Measurements from ENCODE around the gene SLC6A3.
"Not testable (repeated sequence)": the region's sequence is repeated elsewhere in the genome, so short reads cannot be mapped to it uniquely, and the experiment has no call there.

Gene SLC6A3

GRCh38 chr5:1477341-1477740 lies 32.1 kb upstream of the SLC6A3 start:
- DNase-seq: no peak

GRCh38 chr5:1476967-1477310 lies 31.7 kb upstream of the SLC6A3 start:
- DNase-seq: no peak

- no peak for DNase-seq
These were observed 31.1 kb upstream of the SLC6A3 start for GRCh38 chr5:1476181-1476966.

GRCh38 chr5:1475544-1475900 lies 30.3 kb upstream of the SLC6A3 start:
- not testable (repeated sequence) for DNase-seq

- no peak for DNase-seq
These were observed 29.8 kb upstream of the SLC6A3 start for GRCh38 chr5:1474866-1475543.

GRCh38 chr5:1474183-1474839 lies 29.1 kb upstream of the SLC6A3 start:
- DNase-seq: no peak

GRCh38 chr5:1473746-1474145 lies 28.5 kb upstream of the SLC6A3 start:
- DNase-seq: no peak

GRCh38 chr5:1472964-1473628 lies 27.9 kb upstream of the SLC6A3 start:
- no peak for DNase-seq

GRCh38 chr5:1471997-1472963 lies 27.0 kb upstream of the SLC6A3 start:
- no peak for DNase-seq

GRCh38 chr5:1471240-1471853 lies 26.1 kb upstream of the SLC6A3 start:
- DNase-seq: no peak

- no peak for DNase-seq
These were observed 25.5 kb upstream of the SLC6A3 start for GRCh38 chr5:1470762-1471211.

- no peak for DNase-seq
These were observed 23.6 kb upstream of the SLC6A3 start for GRCh38 chr5:1468629-1469527.

- no peak for DNase-seq
These were observed 23.0 kb upstream of the SLC6A3 start for GRCh38 chr5:1468247-1468612.

- DNase-seq: no peak
These were observed 22.4 kb upstream of the SLC6A3 start for GRCh38 chr5:1467341-1468246.

GRCh38 chr5:1466631-1467265 lies 21.5 kb upstream of the SLC6A3 start:
- DNase-seq: no peak

GRCh38 chr5:1465966-1466471 lies 20.8 kb upstream of the SLC6A3 start:
- no peak for DNase-seq

- no peak for DNase-seq
These were observed 19.9 kb upstream of the SLC6A3 start for GRCh38 chr5:1465117-1465516.

GRCh38 chr5:1464511-1464910 lies 19.3 kb upstream of the SLC6A3 start:
- DNase-seq: no peak

- DNase-seq: no peak
These were observed 18.8 kb upstream of the SLC6A3 start for GRCh38 chr5:1464096-1464446.
